ELF-1 (cell line): ENCODE data around the gene B9D1.

ENCODE experiments used
- DNase-seq: peaks from one replicate; pipeline ENCODE4 v3.0.0-alpha.2; 2016; ENCODE audit warnings: low read depth, low spot score

The B9D1 gene, protein sequence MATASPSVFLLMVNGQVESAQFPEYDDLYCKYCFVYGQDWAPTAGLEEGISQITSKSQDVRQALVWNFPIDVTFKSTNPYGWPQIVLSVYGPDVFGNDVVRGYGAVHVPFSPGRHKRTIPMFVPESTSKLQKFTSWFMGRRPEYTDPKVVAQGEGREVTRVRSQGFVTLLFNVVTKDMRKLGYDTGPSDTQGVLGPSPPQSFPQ

DNA sequence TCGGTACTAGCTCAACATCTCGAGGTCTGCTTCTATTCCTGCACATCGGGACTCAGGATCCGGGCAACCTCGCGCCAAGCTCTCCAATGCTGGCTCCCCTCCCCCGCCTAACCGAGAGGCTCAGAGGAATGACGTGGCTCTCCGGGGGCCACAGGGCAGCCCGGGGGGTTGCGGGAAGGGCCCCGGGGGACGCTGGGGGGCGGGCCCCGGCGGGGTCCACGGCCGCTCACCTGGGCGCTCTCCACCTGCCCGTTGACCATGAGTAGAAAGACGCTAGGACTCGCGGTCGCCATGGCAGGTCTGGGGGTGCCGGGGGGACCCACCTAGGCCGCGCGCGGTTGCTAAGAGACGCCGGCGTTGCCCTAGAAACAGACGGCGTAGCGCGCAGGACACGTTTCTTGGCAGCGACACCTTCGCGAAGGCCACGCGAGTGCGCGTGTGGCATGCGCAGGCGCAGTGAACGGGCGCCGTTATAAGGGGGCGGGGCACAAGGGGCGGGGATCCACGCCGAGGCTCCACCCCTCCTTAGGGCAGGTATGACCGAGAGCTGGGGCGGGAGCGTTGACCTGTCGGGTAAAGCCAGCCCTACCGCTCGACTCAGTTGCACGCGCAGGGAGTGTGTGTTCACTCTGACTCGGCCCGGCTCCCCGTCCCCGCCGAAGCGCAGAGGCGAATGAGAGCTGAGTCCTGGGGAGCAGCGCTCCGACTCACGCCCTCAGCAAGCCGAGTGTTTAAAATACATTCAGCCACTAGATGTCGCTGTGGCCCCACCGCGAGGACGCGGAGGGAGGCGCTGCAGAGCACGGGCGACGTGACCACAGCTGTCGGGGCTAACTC is at the start of gene B9D1:
Gene B9D1, minus strand, starts transcription at position 447 of the 837 bp plus-strand sequence. Its CDS starts 154 bp downstream, at position 293.
- DNase-seq, result peak; percentile 96

- DNase-seq, result no peak
Measured at GRCh38 chr17:19411631-19412030, 49.1 kb upstream of the B9D1 start.

DNA sequence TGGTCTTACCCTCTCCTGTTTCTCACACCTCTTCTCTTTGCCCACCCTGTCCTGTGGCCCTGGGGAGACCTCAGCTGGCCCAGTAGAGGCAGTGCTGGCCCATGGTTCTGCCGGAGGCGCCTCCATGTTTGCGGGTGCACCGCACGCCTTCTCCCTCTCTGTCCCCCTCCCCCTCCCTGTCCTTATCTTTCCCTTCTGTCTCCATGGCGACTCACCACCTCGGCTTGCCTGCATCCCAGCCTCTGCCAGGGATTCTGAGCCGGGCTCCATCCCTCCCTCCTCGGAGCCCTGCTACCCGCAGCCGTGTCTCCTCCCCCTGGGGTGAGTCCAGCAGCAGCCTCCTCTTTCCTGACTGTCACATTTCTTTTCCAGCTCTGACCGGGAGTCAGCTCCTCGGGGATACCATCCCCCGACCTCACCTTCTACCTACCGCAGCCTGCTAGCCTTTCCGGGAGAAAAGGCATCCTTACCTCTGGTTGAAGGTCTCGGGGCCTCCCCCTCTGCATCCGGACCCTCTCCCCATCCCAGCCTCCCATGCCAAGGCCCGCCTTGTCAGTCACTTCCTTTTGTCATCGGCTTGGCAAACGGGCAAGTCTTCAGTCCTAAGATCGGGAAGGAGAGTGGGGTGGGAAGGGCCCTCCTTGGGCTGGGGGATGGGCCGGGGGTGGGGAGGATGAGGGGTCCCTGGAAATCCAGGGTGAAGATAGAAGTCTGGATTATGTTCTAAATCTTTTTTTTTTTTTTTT is 48.5 kb upstream of the B9D1 start, which contains the start of gene RNF112:
Gene RNF112, plus strand, starts transcription at position 358 of the 746 bp plus-strand sequence. Its CDS starts 177 bp downstream, at position 535.
- DNase-seq, result no peak

- DNase-seq, result no peak
Measured at GRCh38 chr17:19410091-19410490, 47.6 kb upstream of the B9D1 start.

DNA sequence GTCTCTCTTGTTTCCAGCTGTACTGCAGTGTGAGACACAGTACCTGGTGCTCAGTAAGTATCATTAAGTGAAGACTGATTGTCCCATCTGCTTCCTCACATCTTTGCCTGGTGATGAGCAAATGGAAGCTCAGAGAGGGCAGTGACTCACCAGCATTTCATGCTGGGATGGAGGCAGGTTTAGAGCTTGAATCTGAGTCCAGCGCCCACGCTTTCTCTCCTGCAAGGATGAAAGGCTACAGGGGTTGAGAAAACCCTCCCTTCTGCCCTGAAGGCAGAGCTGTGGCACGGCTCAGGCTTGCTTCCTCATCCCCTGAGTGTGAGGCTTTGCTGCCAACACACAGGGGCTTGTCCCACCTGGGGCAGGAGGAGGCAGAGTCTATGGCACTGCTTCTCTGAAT is 47.0 kb upstream of the B9D1 start:
- DNase-seq, result peak; percentile 44

- no peak for DNase-seq
Measured at GRCh38 chr17:19409066-19409465, 46.5 kb upstream of the B9D1 start.

GRCh38 chr17:19408346-19408710 is 45.8 kb upstream of the B9D1 start:
- DNase-seq, result peak; percentile 25

- DNase-seq, result no peak
Measured at GRCh38 chr17:19407601-19408345, 45.2 kb upstream of the B9D1 start.

DNA sequence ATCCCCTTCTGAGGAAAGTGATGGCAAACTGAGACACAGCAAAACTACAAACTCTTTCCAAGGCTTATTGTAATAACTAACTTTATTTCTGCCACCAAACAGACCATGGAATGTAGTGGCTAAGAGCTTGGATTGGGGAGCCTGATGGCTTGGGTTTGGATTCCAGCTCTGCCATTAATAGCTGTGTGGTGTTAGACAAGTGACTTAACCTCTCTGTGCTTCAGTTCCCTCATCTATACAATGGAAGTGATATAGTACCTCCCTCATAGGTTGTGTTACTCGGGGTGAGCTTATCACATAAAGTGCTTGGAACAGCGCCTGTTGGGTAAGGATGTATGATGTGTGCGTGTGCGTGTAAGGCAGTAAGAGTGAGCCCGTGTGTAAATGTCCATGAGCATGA is 42.6 kb upstream of the B9D1 start:
- no peak for DNase-seq

- DNase-seq, result no peak
Measured at GRCh38 chr17:19404264-19404663, 41.7 kb upstream of the B9D1 start.

DNA sequence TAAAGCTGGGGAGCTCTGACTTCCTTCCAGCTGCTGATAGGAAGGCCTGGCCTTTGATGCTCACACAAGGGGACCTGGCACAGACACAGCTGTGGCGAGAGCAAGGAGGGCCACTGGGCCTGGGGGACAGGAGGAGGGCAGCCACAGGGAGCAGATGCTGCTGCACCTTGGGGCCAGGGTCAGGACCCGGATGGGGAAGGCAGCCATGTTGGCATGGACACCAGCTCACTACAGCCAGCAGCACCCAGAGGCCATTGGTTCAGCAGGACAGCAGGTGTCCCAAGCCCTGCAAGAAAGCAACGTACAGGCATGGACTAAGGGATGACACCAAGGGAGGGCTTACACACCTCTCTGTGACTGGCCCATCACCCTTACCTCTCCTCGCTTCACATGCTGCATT is 40.5 kb upstream of the B9D1 start:
- no peak for DNase-seq

DNA sequence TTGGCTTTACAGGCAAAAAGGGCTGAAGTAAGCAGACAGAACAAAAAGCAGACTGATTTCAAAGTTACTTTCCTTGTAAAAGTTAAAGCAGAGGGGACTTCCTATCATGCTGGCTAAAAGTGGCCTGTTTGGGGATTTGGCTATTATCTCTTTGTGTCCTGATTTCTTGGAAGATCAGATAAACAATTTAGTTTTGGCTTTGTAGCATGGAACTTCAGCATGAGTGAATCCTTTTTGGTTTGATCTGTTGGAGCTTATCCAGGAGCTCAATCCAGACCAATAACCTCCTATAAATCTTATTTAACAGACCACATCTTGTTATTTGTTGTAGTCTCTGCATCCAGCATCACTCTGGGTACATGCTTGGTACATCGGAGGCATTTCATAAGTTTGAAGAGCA is 39.6 kb upstream of the B9D1 start:
- no peak for DNase-seq

DNA sequence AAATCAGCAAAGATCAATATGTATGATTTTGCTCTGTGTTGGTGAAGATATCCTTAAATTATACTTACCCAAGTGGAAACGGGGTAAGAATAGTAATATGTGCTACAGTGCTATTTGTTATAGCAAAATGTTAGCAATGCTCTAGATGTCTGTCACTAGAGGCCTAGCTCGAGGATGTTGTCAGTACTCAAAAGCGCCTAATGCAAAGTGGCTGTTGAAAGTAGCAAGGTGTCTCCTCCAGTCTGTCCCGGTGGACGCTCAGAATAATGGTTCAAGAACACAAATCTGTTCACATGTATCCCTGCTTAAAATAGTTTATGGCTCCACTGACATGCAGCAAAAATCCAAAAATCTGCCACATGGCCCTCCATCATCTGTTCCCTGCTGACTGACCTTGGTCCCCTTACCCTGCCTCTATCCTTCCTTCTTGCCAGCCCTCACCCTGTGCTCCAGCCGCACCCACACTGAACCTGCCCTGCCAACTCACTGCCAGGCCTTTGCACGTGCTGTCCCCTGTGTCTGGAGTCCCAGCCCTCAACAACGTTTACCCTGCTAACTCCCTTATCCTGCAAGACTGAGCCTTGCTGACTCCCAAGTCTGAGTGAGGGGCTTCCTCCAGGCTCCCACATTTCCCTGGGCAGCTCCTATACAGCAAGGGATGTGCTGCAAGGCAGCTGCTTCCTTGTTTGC is 38.9 kb upstream of the B9D1 start:
- no peak for DNase-seq

GRCh38 chr17:19399750-19400450 is 37.4 kb upstream of the B9D1 start:
- no peak for DNase-seq

- DNase-seq, result no peak
Measured at GRCh38 chr17:19398301-19399181, 36.0 kb upstream of the B9D1 start.

DNA sequence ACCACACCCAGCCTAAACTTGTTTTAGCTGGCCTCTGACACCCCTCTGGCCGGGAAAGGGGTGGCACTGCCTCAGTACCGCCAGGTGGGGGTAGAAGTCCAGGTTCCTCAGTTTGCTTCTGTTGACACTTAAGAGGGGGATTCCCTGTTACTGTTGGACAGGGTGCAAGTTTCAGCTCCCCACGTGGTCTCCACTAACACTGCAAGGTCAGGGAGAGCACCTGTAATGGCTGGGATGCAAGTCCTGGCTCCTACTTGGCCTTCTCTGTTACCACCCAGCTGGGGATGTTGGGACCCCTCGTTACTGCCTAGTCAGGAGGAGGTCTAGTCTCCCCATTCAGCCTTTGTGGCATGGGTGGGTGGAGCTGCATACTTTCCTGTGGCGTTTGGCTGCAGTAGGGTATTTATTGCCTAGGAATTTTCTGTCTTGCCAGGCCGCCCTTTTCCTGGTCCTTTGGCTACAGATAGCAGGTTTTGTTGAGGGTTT is 35.1 kb upstream of the B9D1 start:
- DNase-seq, result peak; percentile 68

DNA sequence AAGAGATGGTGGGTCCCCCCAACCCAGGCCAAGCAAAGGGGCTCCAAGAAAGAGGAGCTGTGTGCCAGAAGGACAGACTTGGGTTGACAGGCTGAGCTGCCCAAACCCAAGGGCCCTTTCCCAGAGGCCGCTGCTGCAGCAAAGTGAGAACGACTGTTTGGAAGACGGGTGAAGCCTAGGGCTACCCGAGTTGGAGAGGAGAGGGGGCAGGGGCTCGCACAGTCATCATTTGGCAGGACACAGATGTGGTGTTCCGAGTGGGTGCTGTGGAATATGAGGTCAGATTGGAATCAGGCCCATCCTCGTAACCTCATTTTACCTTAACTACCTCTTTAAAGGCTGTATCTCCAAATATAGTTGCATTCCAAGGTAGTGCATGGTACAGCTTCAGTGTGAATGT is 29.8 kb upstream of the B9D1 start:
- no peak for DNase-seq

GRCh38 chr17:19391432-19391831 is 28.9 kb upstream of the B9D1 start:
- DNase-seq, result no peak

- DNase-seq, result no peak
Measured at GRCh38 chr17:19390951-19391350, 28.4 kb upstream of the B9D1 start.
